NCI-H1092 treated with DMSO at 0.1 percent for 48 hours (cell line): ENCODE measurements around the gene CARMIL3.
"Not testable (repeated sequence)": the region's sequence is repeated elsewhere in the genome, so short reads cannot be mapped to it uniquely, and the experiment has no call there.

Source experiments
- DNase-seq: peaks from one replicate; lab custom pipeline; 2025; lab: John Stamatoyannopoulos, UW

The CARMIL3 gene

GRCh38 chr14:24040692-24041091 is 11.1 kb upstream of the CARMIL3 start:
- no peak for DNase-seq

- DNase-seq = no peak
These were observed 9.1 kb upstream of the CARMIL3 start for GRCh38 chr14:24042746-24043145.

GRCh38 chr14:24049002-24049401 is 2.8 kb upstream of the CARMIL3 start:
- DNase-seq = not testable (repeated sequence)

GRCh38 chr14:24050753-24051152 is 1.1 kb upstream of the CARMIL3 start:
- not testable (repeated sequence) for DNase-seq

GRCh38 chr14:24051176-24051788 is 527 bp upstream of the CARMIL3 start:
- no peak for DNase-seq

GRCh38 chr14:24052656-24053547 is 1.1 kb downstream of the CARMIL3 start:
- DNase-seq = no peak

- DNase-seq = no peak
These were observed 1.9 kb downstream of the CARMIL3 start for GRCh38 chr14:24053548-24054323.

- DNase-seq = no peak
These were observed 2.5 kb downstream of the CARMIL3 start for GRCh38 chr14:24054324-24054641.

- DNase-seq = no peak
These were observed 2.8 kb downstream of the CARMIL3 start for GRCh38 chr14:24054646-24055045.

- no peak for DNase-seq
These were observed 4.4 kb downstream of the CARMIL3 start for GRCh38 chr14:24055971-24056799.

- DNase-seq = no peak
These were observed 5.0 kb downstream of the CARMIL3 start for GRCh38 chr14:24056800-24057184.

GRCh38 chr14:24057271-24057670 is 5.5 kb downstream of the CARMIL3 start:
- no peak for DNase-seq

- no peak for DNase-seq
These were observed 6.1 kb downstream of the CARMIL3 start for GRCh38 chr14:24057867-24058259.

- DNase-seq = peak; percentile 39
These were observed 6.6 kb downstream of the CARMIL3 start for GRCh38 chr14:24058260-24058950.

GRCh38 chr14:24058951-24059475 is 7.2 kb downstream of the CARMIL3 start:
- no peak for DNase-seq

- DNase-seq = no peak
These were observed 8.1 kb downstream of the CARMIL3 start for GRCh38 chr14:24059841-24060388.

GRCh38 chr14:24060443-24060842 is 8.6 kb downstream of the CARMIL3 start:
- no peak for DNase-seq

GRCh38 chr14:24060984-24061913 is 9.4 kb downstream of the CARMIL3 start:
- DNase-seq = no peak

- no peak for DNase-seq
These were observed 10.6 kb downstream of the CARMIL3 start for GRCh38 chr14:24062216-24062980.
